H1 (cell line): ENCODE measurements around the gene PGGHG. TPM values are rescaled to one million over a fixed set of nuclear protein-coding genes. Genes with fewer than 3 reads are reported as not detected.

Experiments
- CTCF ChIA-PET: fragments of 300-600 bp; sonication (Branson Sonifier 250); formaldehyde crosslinking; loops from one replicate; lab custom pipeline; 2021; ENCODE audit not compliant: partially characterized antibody; lab: Charles Lee
- POLR2A ChIA-PET: fragments of 300-600 bp; sonication (Branson Sonifier 250); formaldehyde crosslinking; loops from one replicate; lab custom pipeline; 2021; ENCODE audit warnings: inconsistent platforms; ENCODE audit not compliant: partially characterized antibody; lab: Charles Lee
- DNase-seq, 2 experiments: peaks; one replicate each; pipeline versions ENCODE4 v3.0.0 to v3.0.0-alpha.2; 2010 to 2022; ENCODE audit warnings: low spot score in 2 of 2, low read depth in 1 of 2, mixed read lengths in 1 of 2
- FAIRE-seq: peaks from 2 replicates; lab custom pipeline; 2011; peaks lifted over from hg19 to GRCh38; lab: Jason Lieb, UNC
- H2AFZ ChIP-seq: 2 replicates; pipeline ENCODE4 v1.8.1; 2012; ENCODE audit warnings: low read length, inconsistent platforms
- H2AK5ac ChIP-seq: 2 replicates; pipeline ENCODE4 v1.6.1; 2013; ENCODE audit warnings: low read depth, low read length
- H2BK120ac ChIP-seq: replicated peaks from 2 replicates; pipeline ENCODE3; 2013; ENCODE audit warnings: low read depth, low read length, inconsistent platforms
- H2BK12ac ChIP-seq: 2 replicates; pipeline ENCODE4 v1.6.1; 2013; ENCODE audit warnings: low read depth, low read length
- H2BK15ac ChIP-seq: 2 replicates; pipeline ENCODE4 v1.6.1; 2013; ENCODE audit warnings: low read length
- H2BK20ac ChIP-seq: 2 replicates; pipeline ENCODE4 v1.6.1; 2013; ENCODE audit warnings: low read length
- H2BK5ac ChIP-seq: 2 replicates; pipeline ENCODE4 v1.6.1; 2013; ENCODE audit warnings: low read depth, low read length
- H3K14ac ChIP-seq: 2 replicates; pipeline ENCODE4 v1.6.1; 2013; ENCODE audit warnings: inconsistent platforms; ENCODE audit not compliant: insufficient read length
- H3K18ac ChIP-seq: 2 replicates; pipeline ENCODE4 v1.6.1; 2013; ENCODE audit warnings: low read length; ENCODE audit errors: extremely low read depth
- H3K23ac ChIP-seq: 2 replicates; pipeline ENCODE4 v1.6.1; 2013; ENCODE audit warnings: inconsistent platforms; ENCODE audit not compliant: insufficient read length
- H3K23me2 ChIP-seq: 2 replicates; pipeline ENCODE4 v1.6.1; 2013; ENCODE audit warnings: low read depth, low read length
- H3K27ac ChIP-seq: 2 replicates; pipeline ENCODE4 v1.6.1; 2011; ENCODE audit warnings: low read depth, low read length, inconsistent platforms
- H3K27me3 ChIP-seq, 4 experiments: replicated peaks in 1 of 4; 1 replicate in 1 of 4; 2 replicates in 3 of 4; pipeline versions ENCODE4 v1.6.1 to v1.8.1; 2011 to 2013; ENCODE audit warnings: low read length in 3 of 4, mild to moderate bottlenecking in 3 of 4, inconsistent platforms in 2 of 4, mixed read lengths in 2 of 4, moderate library complexity in 1 of 4; ENCODE audit not compliant: control insufficient read depth in 3 of 4, insufficient read depth in 3 of 4; ENCODE audit errors: extremely low read depth in 1 of 4
- H3K36me3 ChIP-seq, 4 experiments: 2 replicates each; pipeline versions ENCODE4 v1.6.1 to v1.8.1; 2011 to 2013; ENCODE audit warnings: mild to moderate bottlenecking in 4 of 4, low read length in 3 of 4, moderate library complexity in 2 of 4, control low read depth in 1 of 4, inconsistent platforms in 1 of 4; ENCODE audit not compliant: insufficient read depth in 4 of 4, control insufficient read depth in 2 of 4
- H3K4ac ChIP-seq: replicated peaks from 2 replicates; pipeline ENCODE3; 2013; ENCODE audit warnings: low read length, low read depth, mixed read lengths, inconsistent platforms; ENCODE audit not compliant: insufficient read length
- H3K4me1 ChIP-seq, 4 experiments: replicated peaks in 1 of 4; 1 replicate in 1 of 4; 2 replicates in 3 of 4; pipeline versions ENCODE4 v1.6.1 to v1.8.1; 2011 to 2013; ENCODE audit warnings: low read length in 3 of 4, inconsistent platforms in 2 of 4, mixed read lengths in 1 of 4; ENCODE audit not compliant: insufficient read depth in 4 of 4, control insufficient read depth in 3 of 4
- H3K4me2 ChIP-seq, 2 experiments: 2 replicates each; pipeline versions ENCODE4 v1.6.1 to v1.8.1; 2011 to 2013; ENCODE audit warnings: low read depth in 2 of 2, low read length in 2 of 2, control low read depth in 1 of 2, inconsistent platforms in 1 of 2, mild to moderate bottlenecking in 1 of 2; ENCODE audit not compliant: insufficient read depth in 1 of 2
- H3K4me3 ChIP-seq, 4 experiments: fragments of 200-600, 300-600 bp in 1 of 4; sonication (generic), shearing (Covaris generic), sonication (Bioruptor Twin) in 1 of 4; 2 replicates each; pipeline versions ENCODE4 v1.5.1 to v1.8.1; 2011 to 2016; ENCODE audit warnings: low read length in 4 of 4, low read depth in 3 of 4, control low read depth in 2 of 4, inconsistent platforms in 2 of 4, mild to moderate bottlenecking in 2 of 4, mixed read lengths in 1 of 4, moderate library complexity in 1 of 4; ENCODE audit not compliant: insufficient read depth in 2 of 4; ENCODE audit errors: extremely low read depth in 1 of 4
- H3K56ac ChIP-seq: replicated peaks from 2 replicates; pipeline ENCODE3; 2013; ENCODE audit warnings: low read depth, mild to moderate bottlenecking, mixed read lengths, low read length, inconsistent platforms; ENCODE audit not compliant: insufficient read length
- H3K79me1 ChIP-seq: 2 replicates; pipeline ENCODE4 v1.6.1; 2013; ENCODE audit warnings: low read depth, low read length, control low read depth
- H3K79me2 ChIP-seq, 2 experiments: 2 replicates each; pipeline versions ENCODE4 v1.6.1 to v1.8.1; 2012 to 2013; ENCODE audit warnings: low read length in 2 of 2, mild to moderate bottlenecking in 2 of 2, inconsistent platforms in 1 of 2; ENCODE audit not compliant: insufficient read depth in 2 of 2, control insufficient read depth in 1 of 2
- H3K9ac ChIP-seq, 4 experiments: replicated peaks in 1 of 4; 1 replicate in 1 of 4; 2 replicates in 3 of 4; pipeline versions ENCODE4 v1.6.1 to v1.8.1; 2011 to 2013; ENCODE audit warnings: low read depth in 3 of 4, low read length in 3 of 4, control low read depth in 2 of 4, mild to moderate bottlenecking in 2 of 4, moderate library complexity in 2 of 4, inconsistent platforms in 1 of 4; ENCODE audit errors: extremely low read depth in 1 of 4
- H3K9me3 ChIP-seq, 2 experiments: 2 replicates each; pipeline versions ENCODE4 v1.6.1 to v1.8.1; 2012 to 2013; ENCODE audit warnings: mild to moderate bottlenecking in 2 of 2, moderate library complexity in 2 of 2, control low read depth in 1 of 2, inconsistent platforms in 1 of 2, low read depth in 1 of 2, low read length in 1 of 2, mixed read lengths in 1 of 2; ENCODE audit not compliant: insufficient read depth in 2 of 2
- H4K20me1 ChIP-seq, 2 experiments: replicated peaks in 1 of 2; 2 replicates each; pipeline versions ENCODE3 to v1.8.1; 2011 to 2013; ENCODE audit warnings: inconsistent platforms in 2 of 2, low read length in 2 of 2, mild to moderate bottlenecking in 1 of 2; ENCODE audit not compliant: insufficient read depth in 2 of 2, control insufficient read depth in 1 of 2
- H4K5ac ChIP-seq: 2 replicates; pipeline ENCODE4 v1.6.1; 2013; ENCODE audit warnings: low read length, low read depth, mixed read lengths, inconsistent platforms; ENCODE audit not compliant: insufficient read length
- H4K8ac ChIP-seq: 2 replicates; pipeline ENCODE4 v1.8.0; 2013; ENCODE audit warnings: mild to moderate bottlenecking, moderate library complexity, low read length, inconsistent platforms; ENCODE audit not compliant: insufficient read depth; ENCODE audit errors: extremely low read depth
- H4K91ac ChIP-seq: replicated peaks from 2 replicates; pipeline ENCODE3; 2013; ENCODE audit warnings: low read length, mixed read lengths, inconsistent platforms; ENCODE audit not compliant: insufficient read length
- CEBPB ChIP-seq: IDR thresholded peaks from 2 replicates; pipeline ENCODE4 v1.6.1; 2012; ENCODE audit warnings: low read depth, low read length
- EGR1 ChIP-seq: IDR thresholded peaks from 2 replicates; pipeline ENCODE4 v1.6.1; 2011; ENCODE audit warnings: low read depth, low read length, borderline replicate concordance
- EP300 ChIP-seq, 2 experiments: IDR thresholded peaks; 1 replicate in 1 of 2; 2 replicates in 1 of 2; pipeline ENCODE4 v1.6.1; 2011 to 2012; ENCODE audit warnings: low read depth in 2 of 2, low read length in 2 of 2, mild to moderate bottlenecking in 2 of 2, borderline replicate concordance in 1 of 2, inconsistent platforms in 1 of 2, moderate library complexity in 1 of 2
- HDAC2 ChIP-seq, 2 experiments: fragments of 300-600 bp in 1 of 2; sonication (generic) in 1 of 2; IDR thresholded peaks; 2 replicates each; pipeline ENCODE4 v1.6.1; 2011 to 2012; ENCODE audit warnings: low read depth in 2 of 2, low read length in 2 of 2, mild to moderate bottlenecking in 2 of 2, moderate library complexity in 2 of 2, borderline replicate concordance in 1 of 2, inconsistent platforms in 1 of 2
- JUND ChIP-seq: IDR thresholded peaks from 2 replicates; pipeline ENCODE4 v1.6.1; 2011; ENCODE audit warnings: mild to moderate bottlenecking, improper control_type of control experiment, low read length
- POLR2AphosphoS5 ChIP-seq: IDR thresholded peaks from 2 replicates; pipeline ENCODE4 v1.6.1; 2011; ENCODE audit warnings: low read depth, low read length
- POU5F1 ChIP-seq: IDR thresholded peaks from 2 replicates; pipeline ENCODE4 v1.6.1; 2011; ENCODE audit warnings: low read depth, mild to moderate bottlenecking, low read length, moderate library complexity
- SIX5 ChIP-seq: IDR thresholded peaks from 2 replicates; pipeline ENCODE4 v1.6.1; 2011; ENCODE audit warnings: mild to moderate bottlenecking, low read depth, low read length
- SRF ChIP-seq: IDR thresholded peaks from 2 replicates; pipeline ENCODE4 v1.6.1; 2011; ENCODE audit warnings: mild to moderate bottlenecking, low read depth, low read length, moderate library complexity
- TBP ChIP-seq: IDR thresholded peaks from 2 replicates; pipeline ENCODE4 v1.6.1; 2011; ENCODE audit warnings: low read depth, low read length, improper control_type of control experiment
- TCF12 ChIP-seq: IDR thresholded peaks from 2 replicates; pipeline ENCODE4 v1.6.1; 2011; ENCODE audit warnings: low read depth, mild to moderate bottlenecking, low read length
- WGBS, 2 experiments: shearing (Covaris generic) in 1 of 2; methylation state at CpG; one replicate each; pipeline versions ENCODE4 v1.1.6 to v1.1.7; 2013 to 2015; ENCODE audit warnings: low lambda C conversion rate in 2 of 2, mixed read lengths in 2 of 2, inconsistent platforms in 1 of 2, low coverage in 1 of 2, missing lambda C conversion rate in 1 of 2; ENCODE audit not compliant: insufficient replicate concordance in 2 of 2, insufficient coverage in 1 of 2, insufficient read length in 1 of 2; ENCODE audit errors: extremely low coverage in 1 of 2, missing lambda C conversion rate in 1 of 2; 5-methylcytosine and 5-hydroxymethylcytosine counted together
- polyA plus RNA-seq, 7 experiments: library from polyadenylated mRNA; depleted of rRNA in 3 of 7; stranded (reverse) in 5 of 7; unstranded in 2 of 7; fragments of >200 nt in 5 of 7; fragments of 200-250 nt in 2 of 7; gene quantifications; 1 replicate in 5 of 7; 2 replicates in 1 of 7; 4 replicates in 1 of 7; pipeline versions ENCODE4 v1.2.1 to v1.2.3, GENCODE V29; 2011 to 2013; ENCODE audit warnings: missing spikeins in 2 of 7, mixed read lengths in 2 of 7
- total RNA-seq: library from RNA; stranded (reverse); fragmentation: NEBNext Ultra II Directional; extraction: Animal tissue kit (Norgen Biotek cat#: 25700); gene quantifications from 2 replicates; pipeline ENCODE4 v1.2.1, GENCODE V29; 2021
- TF ChIP-seq, protein P1 (sequence below): IDR thresholded peaks from 2 replicates; pipeline ENCODE4 v1.6.1; 2011; ENCODE audit warnings: low read length, improper control_type of control experiment

PGGHG gene
- total and polyA plus RNA-seq, 2 of the 8 experiments (the other 6 are each of a cell fraction or from before 2014, with no cell fraction given), result 34.8 to 60.7 TPM

DNA sequence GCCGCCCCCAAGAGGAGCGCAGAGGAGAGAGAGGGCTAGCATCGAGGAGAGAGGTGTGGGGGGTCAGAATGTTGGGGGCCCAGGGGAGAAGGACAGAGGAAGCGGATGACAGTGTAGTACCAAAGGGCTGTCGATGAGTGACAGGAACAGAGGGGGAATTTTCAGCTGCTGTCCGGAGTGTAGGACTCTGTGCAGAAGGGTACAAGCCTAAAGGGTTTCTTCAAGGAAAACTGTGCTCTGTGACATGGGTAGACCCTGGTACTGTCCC is 16.1 kb upstream of the PGGHG start:
- DNase-seq (no peak), FAIRE-seq (no peak)
- Histone ChIP-seq H3K4me2 (no peak overlapping the region), H3K4me3 (no peak overlapping the region), H3K9ac (no peak overlapping the region), H2BK15ac (no peak overlapping the region), H4K8ac (no peak overlapping the region), H3K4ac (no peak overlapping the region), H3K27ac (no peak overlapping the region), H4K20me1 (no peaks in the 10 kb centered on the region), H3K27me3 (no peaks in the 10 kb centered on the region), H2BK120ac (no peak overlapping the region), H4K91ac (no peak overlapping the region), H3K18ac (no peak overlapping the region), H2BK12ac (no peak overlapping the region), H3K23ac (no peak overlapping the region), H2AK5ac (no peak overlapping the region), H4K5ac (no peak overlapping the region), H2BK20ac (no peak overlapping the region), H3K23me2 (no peaks in the 10 kb centered on the region), H3K9me3 (no peaks in the 10 kb centered on the region), H3K14ac (no peak overlapping the region), H2BK5ac (no peak overlapping the region), H3K79me2 (no peaks in the 10 kb centered on the region), H3K79me1 (no peaks in the 10 kb centered on the region), H3K4me1 (peaks cover 2 to 15% (median 12%) of the 10 kb centered on the region in 4 experiments; a peak in 6 of 7 replicates), H3K56ac (no peak overlapping the region), H3K36me3 (no peaks in the 10 kb centered on the region), H2AFZ (no peak overlapping the region)
- POLR2A ChIA-PET, result interaction anchor here (1.2 to 2.5 kb wide), 2 partner anchors 14 to 96 kb away, joined by 3 to 8 read pairs; no protein-coding TSS in a partner anchor
- TF ChIP-seq CEBPB (no peak), JUND (no peak), TCF12 (no peak), POU5F1 (no peak), HDAC2 (IDR thresholded peaks at IDR 0.05; ENCODE audit: borderline replicate concordance in 1 of 2, low read depth in 2 of 2, low read length in 2 of 2) (no peak), POLR2AphosphoS5 (no peak), TBP (no peak), SRF (no peak), EP300 (IDR thresholded peaks at IDR 0.05; ENCODE audit: borderline replicate concordance in 1 of 2, low read depth in 2 of 2, low read length in 2 of 2) (no peak), EGR1 (no peak), SIX5 (no peak)
- TF ChIP-seq, protein P1, sequence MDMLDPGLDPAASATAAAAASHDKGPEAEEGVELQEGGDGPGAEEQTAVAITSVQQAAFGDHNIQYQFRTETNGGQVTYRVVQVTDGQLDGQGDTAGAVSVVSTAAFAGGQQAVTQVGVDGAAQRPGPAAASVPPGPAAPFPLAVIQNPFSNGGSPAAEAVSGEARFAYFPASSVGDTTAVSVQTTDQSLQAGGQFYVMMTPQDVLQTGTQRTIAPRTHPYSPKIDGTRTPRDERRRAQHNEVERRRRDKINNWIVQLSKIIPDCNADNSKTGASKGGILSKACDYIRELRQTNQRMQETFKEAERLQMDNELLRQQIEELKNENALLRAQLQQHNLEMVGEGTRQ, result no peak
- CTCF ChIA-PET, result interaction anchor here (1.7 to 7.0 kb wide), 2 partner anchors 21 to 90 kb away, joined by 6 to 36 read pairs; no protein-coding TSS in a partner anchor
- WGBS, 2 experiments, result 80% methylated on average over 6 of the region's 6 CpGs; no CpG with 5 or more reads in 1 of the 2 experiments
